Muscle layer of duodenum (tissue), 2 donors: ENCODE measurements around the gene RUNX3.

ENCODE experiments used
- H3K27ac ChIP-seq: one replicate; pipeline ENCODE4 v1.7.0; 2013; ENCODE audit warnings: mild to moderate bottlenecking, low read length
- H3K27me3 ChIP-seq: one replicate; pipeline ENCODE4 v1.7.0; 2013; ENCODE audit warnings: low read depth, mild to moderate bottlenecking, control low read depth, low read length
- H3K36me3 ChIP-seq, 2 donors: one replicate each; pipeline ENCODE4 v1.7.0; 2013; ENCODE audit warnings: low read length in 2 of 2, control low read depth in 1 of 2, mild to moderate bottlenecking in 1 of 2; ENCODE audit not compliant: insufficient read depth in 2 of 2, control insufficient read depth in 1 of 2
- H3K4me1 ChIP-seq, 2 donors: one replicate each; pipeline ENCODE4 v1.7.0; 2013; ENCODE audit warnings: low read length in 2 of 2, mild to moderate bottlenecking in 2 of 2, control low read depth in 1 of 2, moderate library complexity in 1 of 2; ENCODE audit not compliant: insufficient read depth in 2 of 2, control insufficient read depth in 1 of 2
- H3K4me3 ChIP-seq, 2 donors: one replicate each; pipeline ENCODE4 v1.7.0; 2013; ENCODE audit warnings: low read length in 2 of 2, low read depth in 1 of 2, mild to moderate bottlenecking in 1 of 2
- H3K9me3 ChIP-seq, 2 donors: one replicate each; pipeline ENCODE4 v1.7.0; 2013; ENCODE audit warnings: low read length in 2 of 2, control low read depth in 1 of 2, mild to moderate bottlenecking in 1 of 2; ENCODE audit not compliant: control insufficient read depth in 1 of 2
- donor health status: healthy.

The RUNX3 gene

GRCh38 chr1:24906760-24907490, 23.2 kb downstream of the RUNX3 start:
- Histone ChIP-seq H3K27ac (no peak overlapping the region), H3K9me3 (no peaks in the 10 kb centered on the region), H3K27me3 (no peaks in the 10 kb centered on the region), H3K4me1 (no peaks in the 10 kb centered on the region), H3K36me3 (no peaks in the 10 kb centered on the region), H3K4me3 (no peak overlapping the region)

GRCh38 chr1:24905979-24906720, 23.9 kb downstream of the RUNX3 start:
- H3K36me3 ChIP-seq = no peaks in the 10 kb centered on the region
- H3K4me3 ChIP-seq = no peak overlapping the region
- no peaks in the 10 kb centered on the region for H3K4me1 ChIP-seq
- H3K27ac ChIP-seq = no peak overlapping the region
- H3K9me3 ChIP-seq = no peaks in the 10 kb centered on the region
- no peaks in the 10 kb centered on the region for H3K27me3 ChIP-seq

- no peaks in the 10 kb centered on the region for H3K4me1 ChIP-seq
- H3K27me3 ChIP-seq = no peaks in the 10 kb centered on the region
- no peaks in the 10 kb centered on the region for H3K9me3 ChIP-seq
- no peak overlapping the region for H3K4me3 ChIP-seq
- H3K27ac ChIP-seq = no peak overlapping the region
- no peaks in the 10 kb centered on the region for H3K36me3 ChIP-seq
Observed at GRCh38 chr1:24905355-24905978, 24.6 kb downstream of the RUNX3 start.

- no peaks in the 10 kb centered on the region for H3K27me3 ChIP-seq
- H3K27ac ChIP-seq = no peak overlapping the region
- H3K36me3 ChIP-seq = no peaks in the 10 kb centered on the region
- H3K4me1 ChIP-seq = no peaks in the 10 kb centered on the region
- no peaks in the 10 kb centered on the region for H3K9me3 ChIP-seq
- H3K4me3 ChIP-seq = no peak overlapping the region
Observed at GRCh38 chr1:24904731-24905354, 25.2 kb downstream of the RUNX3 start.

GRCh38 chr1:24903955-24904730, 25.9 kb downstream of the RUNX3 start:
- no peak overlapping the region for H3K27ac ChIP-seq
- no peaks in the 10 kb centered on the region for H3K4me1 ChIP-seq
- H3K27me3 ChIP-seq = no peaks in the 10 kb centered on the region
- H3K4me3 ChIP-seq = no peak overlapping the region
- H3K9me3 ChIP-seq = no peaks in the 10 kb centered on the region
- H3K36me3 ChIP-seq = no peaks in the 10 kb centered on the region

GRCh38 chr1:24903560-24903954, 26.5 kb downstream of the RUNX3 start:
- Histone ChIP-seq H3K9me3 (no peaks in the 10 kb centered on the region), H3K27me3 (no peaks in the 10 kb centered on the region), H3K4me3 (no peak overlapping the region), H3K4me1 (no peaks in the 10 kb centered on the region), H3K27ac (no peak overlapping the region), H3K36me3 (no peaks in the 10 kb centered on the region)

GRCh38 chr1:24903011-24903461, 27.0 kb downstream of the RUNX3 start:
- Histone ChIP-seq H3K4me3 (no peak overlapping the region), H3K4me1 (no peaks in the 10 kb centered on the region), H3K36me3 (no peaks in the 10 kb centered on the region), H3K9me3 (no peaks in the 10 kb centered on the region), H3K27me3 (no peaks in the 10 kb centered on the region), H3K27ac (no peak overlapping the region)

GRCh38 chr1:24902471-24902891, 27.6 kb downstream of the RUNX3 start:
- Histone ChIP-seq H3K27me3 (no peaks in the 10 kb centered on the region), H3K4me1 (no peaks in the 10 kb centered on the region), H3K9me3 (no peaks in the 10 kb centered on the region), H3K36me3 (no peaks in the 10 kb centered on the region), H3K27ac (no peak overlapping the region), H3K4me3 (no peak overlapping the region)

- Histone ChIP-seq H3K27ac (no peak overlapping the region), H3K36me3 (no peaks in the 10 kb centered on the region), H3K4me3 (no peak overlapping the region), H3K4me1 (no peaks in the 10 kb centered on the region), H3K9me3 (no peaks in the 10 kb centered on the region), H3K27me3 (no peaks in the 10 kb centered on the region)
Observed at GRCh38 chr1:24901791-24902470, 28.1 kb downstream of the RUNX3 start.

GRCh38 chr1:24900985-24901781, 28.9 kb downstream of the RUNX3 start:
- H3K27me3 ChIP-seq = no peaks in the 10 kb centered on the region
- no peak overlapping the region for H3K4me3 ChIP-seq
- no peaks in the 10 kb centered on the region for H3K4me1 ChIP-seq
- H3K36me3 ChIP-seq = no peaks in the 10 kb centered on the region
- H3K27ac ChIP-seq = no peak overlapping the region
- no peaks in the 10 kb centered on the region for H3K9me3 ChIP-seq
